Mesendoderm (in vitro differentiated cells): ENCODE measurements around the gene NDUFS3.
"Not testable (repeated sequence)": the region's sequence is repeated elsewhere in the genome, so short reads cannot be mapped to it uniquely, and the experiment has no call there.

Experiments used
- DNase-seq: peaks from one replicate; pipeline ENCODE4 v3.0.0; 2013
- H2AK5ac ChIP-seq: 2 replicates; pipeline ENCODE4 v1.6.1; 2013; ENCODE audit warnings: low read length, inconsistent platforms
- H2BK120ac ChIP-seq: 2 replicates; pipeline ENCODE4 v1.6.1; 2013; ENCODE audit warnings: low read depth, mild to moderate bottlenecking, low read length, moderate library complexity, mixed read lengths
- H2BK15ac ChIP-seq: replicated peaks from 2 replicates; pipeline ENCODE4 v1.6.1; 2013; ENCODE audit warnings: low read depth, mild to moderate bottlenecking, moderate library complexity
- H2BK5ac ChIP-seq: 2 replicates; pipeline ENCODE4 v1.6.1; 2013; ENCODE audit warnings: low read length, inconsistent platforms
- H3K18ac ChIP-seq: 2 replicates; pipeline ENCODE4 v1.6.1; 2013; ENCODE audit warnings: mild to moderate bottlenecking, low read length, mixed read lengths
- H3K23ac ChIP-seq: one replicate; pipeline ENCODE4 v1.6.1; 2013; ENCODE audit warnings: low read length
- H3K27ac ChIP-seq: 2 replicates; pipeline ENCODE4 v1.5.1; 2013; ENCODE audit warnings: low read depth, mild to moderate bottlenecking, inconsistent platforms, low read length, moderate library complexity
- H3K27me3 ChIP-seq: 2 replicates; pipeline ENCODE4 v1.6.1; 2013; ENCODE audit warnings: low read length, control low read depth, mild to moderate bottlenecking, inconsistent platforms; ENCODE audit not compliant: insufficient read depth, poor library complexity
- H3K36me3 ChIP-seq: 2 replicates; pipeline ENCODE4 v1.6.1; 2013; ENCODE audit warnings: low read length, inconsistent platforms; ENCODE audit not compliant: control insufficient read depth, insufficient read depth
- H3K4ac ChIP-seq: one replicate; pipeline ENCODE4 v1.6.1; 2013; ENCODE audit warnings: low read depth, mild to moderate bottlenecking, low read length, moderate library complexity
- H3K4me1 ChIP-seq: 2 replicates; pipeline ENCODE4 v1.6.1; 2013; ENCODE audit warnings: low read depth, low read length, inconsistent platforms; ENCODE audit not compliant: control insufficient read depth
- H3K4me2 ChIP-seq: 2 replicates; pipeline ENCODE4 v1.6.1; 2013; ENCODE audit warnings: low read length
- H3K4me3 ChIP-seq: 2 replicates; pipeline ENCODE4 v1.5.1; 2013; ENCODE audit warnings: mild to moderate bottlenecking, low read length
- H3K56ac ChIP-seq: one replicate; pipeline ENCODE4 v1.6.1; 2013; ENCODE audit warnings: low read length
- H3K79me1 ChIP-seq: 2 replicates; pipeline ENCODE4 v1.6.1; 2013; ENCODE audit warnings: low read length, inconsistent platforms
- H3K79me2 ChIP-seq: 2 replicates; pipeline ENCODE4 v1.6.1; 2013; ENCODE audit warnings: mild to moderate bottlenecking, low read length; ENCODE audit not compliant: control insufficient read depth, insufficient read depth
- H3K9ac ChIP-seq: 2 replicates; pipeline ENCODE4 v1.6.1; 2013; ENCODE audit warnings: low read length, inconsistent platforms
- H4K5ac ChIP-seq: one replicate; pipeline ENCODE4 v1.6.1; 2013; ENCODE audit warnings: low read length
- H4K8ac ChIP-seq: one replicate; pipeline ENCODE4 v1.6.1; 2013; ENCODE audit warnings: low read depth, mild to moderate bottlenecking, control low read depth, low read length, moderate library complexity
- WGBS: extraction: QIAGEN DNeasy Blood & Tissue Kit; methylation state at CpG from one replicate; pipeline ENCODE4 v1.1.7; 2013; ENCODE audit warnings: low lambda C conversion rate, missing lambda C conversion rate; ENCODE audit not compliant: insufficient coverage; ENCODE audit errors: extremely low coverage; 5-methylcytosine and 5-hydroxymethylcytosine counted together

NDUFS3 gene

DNA sequence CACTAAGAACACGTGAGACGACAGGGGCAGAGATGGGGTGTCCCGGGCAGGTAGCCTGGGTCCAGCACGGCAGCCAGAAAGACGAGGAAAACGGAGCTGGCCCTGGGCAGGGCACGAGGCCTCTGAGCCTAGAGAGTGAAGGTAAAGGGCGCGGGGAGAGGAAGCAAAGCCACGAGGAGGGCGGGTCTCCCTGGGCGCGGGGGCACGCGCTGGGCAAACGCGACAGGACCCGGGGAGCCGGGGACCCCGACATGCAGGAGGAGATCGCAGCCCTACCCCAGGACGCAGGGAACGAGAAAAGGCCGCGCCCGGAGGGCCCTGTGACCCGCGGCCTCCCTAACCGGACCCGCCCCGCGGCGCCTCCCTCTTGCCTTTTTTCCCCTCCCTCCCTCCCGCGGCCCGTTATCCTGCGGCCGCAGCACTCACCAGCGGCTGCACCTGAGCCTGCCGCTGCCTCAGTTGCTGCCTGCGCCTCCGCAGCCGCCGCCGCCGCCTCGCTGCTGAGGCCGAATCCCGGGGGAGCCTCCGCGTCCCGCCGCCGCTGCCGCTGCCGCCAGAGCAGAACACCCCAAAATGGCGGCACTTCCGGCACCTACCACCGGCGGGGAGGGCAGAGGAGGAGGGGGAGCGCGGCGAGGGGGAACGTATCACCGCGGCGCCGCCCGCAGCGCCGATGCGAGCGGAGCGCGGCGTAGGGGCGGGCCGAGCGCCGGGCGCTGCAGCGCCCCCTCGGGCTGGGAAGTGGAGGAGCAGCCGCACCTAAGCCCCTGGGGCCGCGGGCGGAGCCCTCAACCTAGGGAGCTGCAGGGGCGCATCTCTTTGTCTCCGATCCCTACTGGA is 26.1 kb upstream of the NDUFS3 start, which contains the start of gene CELF1:
CELF1 (minus strand) TSS at position 567 of the 840 bp plus-strand sequence. CDS start 53,609 bp downstream, outside the sequence.
- no peaks in the 10 kb centered on the region for H3K79me1 ChIP-seq
- H2BK120ac ChIP-seq: no peak within 1 kb of the TSS
- peak within 1 kb of the TSS; percentile 90 for H3K27ac ChIP-seq
- peak within 1 kb of the TSS; percentile 98 for H3K56ac ChIP-seq
- H2BK5ac ChIP-seq: peak within 1 kb of the TSS; percentile 71
- peaks cover 48% of the 10 kb centered on the region for H3K79me2 ChIP-seq
- peak within 1 kb of the TSS; percentile 83 for H3K23ac ChIP-seq
- H3K18ac ChIP-seq: peak within 1 kb of the TSS; percentile 94
- H4K5ac ChIP-seq: no peak within 1 kb of the TSS
- H3K9ac ChIP-seq: peak within 1 kb of the TSS; percentile 88
- H3K27me3 ChIP-seq: no peaks in the 10 kb centered on the region
- peak within 1 kb of the TSS; percentile 89 for H3K4me3 ChIP-seq
- WGBS: no CpG with 5 or more reads among the region's 89 CpGs
- peak; percentile 95 for DNase-seq
- H2BK15ac ChIP-seq: no peak within 1 kb of the TSS
- H3K4me2 ChIP-seq: peak within 1 kb of the TSS; percentile 53
- no peaks in the 10 kb centered on the region for H3K4me1 ChIP-seq
- peak within 1 kb of the TSS; percentile 7 for H4K8ac ChIP-seq
- H2AK5ac ChIP-seq: peak within 1 kb of the TSS; percentile 28
- peak within 1 kb of the TSS; percentile 96 for H3K4ac ChIP-seq
- no peaks in the 10 kb centered on the region for H3K36me3 ChIP-seq

DNA sequence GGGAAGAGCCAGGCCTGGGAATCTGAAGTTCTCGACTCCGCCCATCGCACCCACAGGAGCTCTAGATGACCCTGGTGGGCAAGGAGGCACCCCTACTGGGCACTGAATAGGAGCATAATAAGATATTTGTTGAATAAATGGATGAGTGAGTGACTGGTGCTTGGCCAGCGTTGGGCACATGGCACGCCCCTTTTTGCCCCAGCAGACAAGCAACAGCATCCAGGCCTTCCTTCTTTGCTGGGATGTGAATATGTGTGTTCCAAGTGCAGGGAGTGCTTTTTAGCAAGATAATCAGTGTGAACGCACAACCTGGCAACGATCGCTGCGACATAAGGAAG is 25.5 kb upstream of the NDUFS3 start:
- H3K36me3 ChIP-seq: no peaks in the 10 kb centered on the region
- no peak overlapping the region for H2BK15ac ChIP-seq
- WGBS: no CpG with 5 or more reads among the region's 9 CpGs
- H3K79me2 ChIP-seq: peaks cover 42% of the 10 kb centered on the region
- no peak overlapping the region for H2BK5ac ChIP-seq
- no peak for DNase-seq
- peak overlapping the region; percentile 58 for H3K9ac ChIP-seq
- no peak overlapping the region for H3K27ac ChIP-seq
- H3K4me3 ChIP-seq: peak overlapping the region; percentile 9
- no peaks in the 10 kb centered on the region for H3K27me3 ChIP-seq
- H3K4me2 ChIP-seq: peak overlapping the region; percentile 52
- H4K5ac ChIP-seq: no peak overlapping the region
- H3K4me1 ChIP-seq: no peaks in the 10 kb centered on the region
- H4K8ac ChIP-seq: no peak overlapping the region
- no peaks in the 10 kb centered on the region for H3K79me1 ChIP-seq
- no peak overlapping the region for H3K23ac ChIP-seq
- H3K4ac ChIP-seq: peak overlapping the region; percentile 84
- peak overlapping the region; percentile 86 for H3K56ac ChIP-seq
- H3K18ac ChIP-seq: no peak overlapping the region
- H2AK5ac ChIP-seq: no peak overlapping the region
- H2BK120ac ChIP-seq: no peak overlapping the region

DNA sequence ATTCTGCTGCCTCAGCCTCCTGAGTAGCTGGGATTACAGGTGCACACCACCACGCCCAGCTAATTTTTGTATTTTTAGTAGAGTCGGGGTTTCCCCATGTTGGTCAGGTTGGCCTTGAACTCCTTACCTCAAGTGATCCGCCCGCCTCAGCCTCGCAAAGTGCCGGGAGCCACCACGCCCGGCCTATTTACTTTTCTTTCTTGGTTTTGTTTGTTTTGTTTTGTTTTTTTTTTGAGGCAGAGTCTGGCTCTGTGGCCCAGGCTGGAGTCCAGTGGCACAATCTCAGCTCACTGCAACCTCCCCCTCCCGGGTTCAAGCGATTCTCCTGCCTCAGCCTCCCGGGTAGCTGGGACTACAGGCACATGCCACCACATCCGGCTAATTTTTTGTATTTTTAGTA is 21.9 kb upstream of the NDUFS3 start:
- H4K5ac ChIP-seq, DNase-seq, H3K56ac ChIP-seq, H3K79me1 ChIP-seq, H3K36me3 ChIP-seq, H3K79me2 ChIP-seq, H3K4me1 ChIP-seq, H3K27ac ChIP-seq, H2BK120ac ChIP-seq, H4K8ac ChIP-seq, H3K27me3 ChIP-seq, H3K9ac ChIP-seq, H3K23ac ChIP-seq, H2AK5ac ChIP-seq, H3K18ac ChIP-seq, H3K4me2 ChIP-seq, H2BK15ac ChIP-seq, H3K4ac ChIP-seq, H2BK5ac ChIP-seq, H3K4me3 ChIP-seq: not testable (repeated sequence)
- no CpG with 5 or more reads among the region's 12 CpGs for WGBS

DNA sequence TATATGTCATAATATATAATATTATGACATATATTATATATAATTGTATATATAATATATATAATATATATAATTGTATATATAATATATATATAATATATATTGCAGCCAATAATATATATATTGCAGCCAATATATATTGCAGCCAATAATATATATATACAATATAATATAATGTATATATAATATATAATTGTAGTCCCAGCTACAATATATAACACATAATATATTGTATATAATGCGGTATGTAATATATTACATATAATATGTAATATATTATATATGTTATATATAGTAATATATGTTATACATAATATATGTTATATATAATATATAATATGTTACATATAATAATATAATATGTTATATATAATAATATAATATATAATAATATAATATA is 20.2 kb upstream of the NDUFS3 start:
- no peak overlapping the region for H2AK5ac ChIP-seq
- H3K36me3 ChIP-seq: no peaks in the 10 kb centered on the region

DNA sequence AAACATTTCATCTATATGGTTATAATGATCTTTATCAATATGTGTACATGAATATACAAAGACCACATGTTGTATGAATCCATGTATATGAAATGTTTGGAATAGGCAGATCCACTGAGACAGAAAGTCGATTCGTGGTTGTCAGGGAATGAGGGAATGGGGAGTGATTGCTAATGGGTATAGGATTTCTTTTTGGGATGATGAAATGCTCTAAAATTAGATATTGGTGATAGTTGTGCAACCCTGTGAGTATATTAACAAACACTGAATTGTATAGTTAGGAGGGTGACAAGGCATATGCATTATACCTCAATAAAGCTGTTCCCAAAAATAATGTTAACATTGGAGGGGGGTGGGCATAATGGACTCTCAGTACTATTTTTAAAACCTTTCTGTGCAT is 18.4 kb upstream of the NDUFS3 start:
- H2BK120ac ChIP-seq: no peak overlapping the region
- no peak overlapping the region for H3K56ac ChIP-seq
- H3K4me1 ChIP-seq: peaks cover 2% of the 10 kb centered on the region
- no peak overlapping the region for H3K18ac ChIP-seq
- no peak overlapping the region for H3K4me3 ChIP-seq
- H2BK5ac ChIP-seq: no peak overlapping the region
- no peak overlapping the region for H3K9ac ChIP-seq
- no peaks in the 10 kb centered on the region for H3K36me3 ChIP-seq
- no peak overlapping the region for H3K23ac ChIP-seq
- no peak overlapping the region for H3K27ac ChIP-seq
- H2AK5ac ChIP-seq: no peak overlapping the region
- no peak overlapping the region for H2BK15ac ChIP-seq
- H3K4me2 ChIP-seq: no peak overlapping the region
- WGBS: no CpG with 5 or more reads among the region's 2 CpGs
- no peak overlapping the region for H3K4ac ChIP-seq
- peaks cover 1% of the 10 kb centered on the region for H3K79me1 ChIP-seq
- no peak overlapping the region for H4K8ac ChIP-seq
- no peak overlapping the region for H4K5ac ChIP-seq
- DNase-seq: no peak
- H3K79me2 ChIP-seq: no peaks in the 10 kb centered on the region
- H3K27me3 ChIP-seq: no peaks in the 10 kb centered on the region

More for the DNA sequence above, 20.2 kb upstream of the NDUFS3 start:
- Histone ChIP-seq H2BK5ac (no peak overlapping the region), H3K4ac (no peak overlapping the region), H3K27ac (no peak overlapping the region), H3K18ac (no peak overlapping the region), H4K5ac (no peak overlapping the region), H3K79me2 (no peaks in the 10 kb centered on the region), H3K4me2 (no peak overlapping the region), H2BK120ac (no peak overlapping the region), H3K23ac (no peak overlapping the region), H3K9ac (no peak overlapping the region), H4K8ac (no peak overlapping the region), H3K4me3 (no peak overlapping the region), H3K4me1 (no peaks in the 10 kb centered on the region), H2BK15ac (no peak overlapping the region), H3K79me1 (no peaks in the 10 kb centered on the region), H3K27me3 (no peaks in the 10 kb centered on the region), H3K56ac (no peak overlapping the region)
- WGBS: no CpG with 5 or more reads among the region's 1 CpG
- DNase-seq: no peak
